B cell (primary cell): ENCODE results near the gene MICAL3. TPM values are rescaled to one million over a fixed set of nuclear protein-coding genes. Genes with fewer than 3 reads are reported as not detected.
A peak's percentile ranks its signal among the peaks of the same experiment; 100 is the strongest.

Experiments
- ATAC-seq: fragments of 200-7000 bp; cut with Tn5 transposase; one replicate; pipeline ENCODE4 v1.10.0; 2021; ENCODE audit warnings: low read depth, mild to moderate bottlenecking, moderate number of reproducible peaks, moderate library complexity
- CTCF ChIA-PET: fragments of 350-600 bp; sonication (Branson Sonifier 250); formaldehyde crosslinking; loops from one replicate; lab custom pipeline; 2021; ENCODE audit warnings: antibody characterized with exemption, inconsistent platforms; lab: Charles Lee
- POLR2A ChIA-PET: fragments of 350-600 bp; sonication (Branson Sonifier 250); formaldehyde crosslinking; loops from one replicate; lab custom pipeline; 2021; ENCODE audit warnings: antibody characterized with exemption; lab: Charles Lee
- DNase-seq: peaks from one replicate; pipeline ENCODE4 v3.0.0; 2013
- H2AFZ ChIP-seq: 2 replicates; pipeline ENCODE4 v1.6.1; 2012; ENCODE audit warnings: mild to moderate bottlenecking, low read depth, low read length; ENCODE audit not compliant: insufficient read depth, poor library complexity, severe bottlenecking
- H3K27ac ChIP-seq, 2 donors: 1 replicate in 1 of 2; 2 replicates in 1 of 2; pipeline ENCODE4 v1.5.1; 2012 to 2013; ENCODE audit warnings: low read length in 2 of 2, mild to moderate bottlenecking in 2 of 2, moderate library complexity in 1 of 2
- H3K27me3 ChIP-seq, 4 experiments: fragments of 200-600 bp in 1 of 4; sonication (generic) in 1 of 4; replicated peaks in 1 of 4; 1 replicate in 2 of 4; 2 replicates in 2 of 4; pipeline versions ENCODE4 v1.6.1 to v1.7.0; 2013 to 2016; ENCODE audit warnings: low read length in 3 of 4, mild to moderate bottlenecking in 2 of 4, mixed read lengths in 1 of 4, moderate library complexity in 1 of 4; ENCODE audit not compliant: insufficient read depth in 4 of 4, control insufficient read depth in 3 of 4; ENCODE audit errors: control extremely low read depth in 1 of 4
- H3K36me3 ChIP-seq, 2 experiments: replicated peaks in 1 of 2; 1 replicate in 1 of 2; 2 replicates in 1 of 2; pipeline versions ENCODE4 v1.6.1 to v1.7.1; 2013; ENCODE audit warnings: low read length in 1 of 2; ENCODE audit not compliant: insufficient read depth in 2 of 2, control insufficient read depth in 1 of 2; ENCODE audit errors: control extremely low read depth in 1 of 2, extremely low read depth in 1 of 2
- H3K4me1 ChIP-seq, 2 donors: fragments of 200-600 bp in 1 of 2; sonication (generic) in 1 of 2; 1 replicate in 1 of 2; 2 replicates in 1 of 2; pipeline versions ENCODE4 v1.5.1 to v1.6.1; 2013 to 2017; ENCODE audit warnings: low read length in 2 of 2; ENCODE audit not compliant: control insufficient read depth in 2 of 2, insufficient read depth in 2 of 2
- H3K4me2 ChIP-seq: replicated peaks from 2 replicates; pipeline ENCODE3; 2012; ENCODE audit warnings: mild to moderate bottlenecking, low read depth, low read length; ENCODE audit not compliant: poor library complexity, severe bottlenecking
- H3K4me3 ChIP-seq, 5 experiments: fragments of 200-600 bp in 1 of 5; sonication (generic) in 1 of 5; 1 replicate in 3 of 5; 2 replicates in 2 of 5; pipeline versions ENCODE4 v1.5.1 to v1.7.0; 2011 to 2016; ENCODE audit warnings: low read length in 4 of 5, mild to moderate bottlenecking in 4 of 5, low read depth in 2 of 5, control low read depth in 1 of 5, moderate library complexity in 1 of 5; ENCODE audit not compliant: insufficient read depth in 1 of 5; ENCODE audit errors: control extremely low read depth in 1 of 5, extremely low read depth in 1 of 5
- H3K79me2 ChIP-seq: fragments of 200-600 bp; sonication (generic); one replicate; pipeline ENCODE4 v1.6.0; 2016; ENCODE audit warnings: low read length; ENCODE audit not compliant: control insufficient read depth, insufficient read depth
- H3K9ac ChIP-seq: fragments of 200-600 bp; sonication (generic); 2 replicates; pipeline ENCODE4 v1.6.1; 2017; ENCODE audit warnings: mild to moderate bottlenecking, low read length, moderate library complexity
- H3K9me3 ChIP-seq, 3 donors: one replicate each; pipeline versions ENCODE4 v1.6.1 to v1.7.1; 2013; ENCODE audit warnings: low read length in 2 of 3; ENCODE audit not compliant: control insufficient read depth in 2 of 3, insufficient read depth in 1 of 3; ENCODE audit errors: control extremely low read depth in 1 of 3
- H4K20me1 ChIP-seq: 2 replicates; pipeline ENCODE4 v1.6.0; 2012; ENCODE audit warnings: mild to moderate bottlenecking, low read length; ENCODE audit not compliant: insufficient read depth, control insufficient read depth, poor library complexity, severe bottlenecking
- H3K27ac Mint-ChIP-seq: one replicate; pipeline ENCODE4 v1.8.0; 2021; ENCODE audit warnings: mixed read lengths
- H3K27me3 Mint-ChIP-seq: one replicate; pipeline ENCODE4 v1.8.0; 2021; ENCODE audit warnings: mixed read lengths
- H3K4me1 Mint-ChIP-seq: one replicate; pipeline ENCODE4 v1.8.0; 2021; ENCODE audit warnings: mixed read lengths
- H3K4me3 Mint-ChIP-seq: one replicate; pipeline ENCODE4 v1.8.0; 2021; ENCODE audit warnings: mixed read lengths
- H3K9me3 Mint-ChIP-seq: one replicate; pipeline ENCODE4 v1.8.0; 2022; ENCODE audit warnings: mixed read lengths; ENCODE audit not compliant: insufficient read depth
- CTCF ChIP-seq: fragments of 200-600 bp; IDR thresholded peaks from one replicate; pipeline ENCODE4 v1.8.0; 2022; ENCODE audit warnings: antibody characterized with exemption, mild to moderate bottlenecking
- EZH2 ChIP-seq: IDR thresholded peaks from 2 replicates; pipeline ENCODE4 v1.6.1; 2012; ENCODE audit warnings: borderline replicate concordance, low read depth, mild to moderate bottlenecking, moderate library complexity, low read length; ENCODE audit not compliant: insufficient read depth, poor library complexity, severe bottlenecking
- WGBS: methylation state at CpG from one replicate; pipeline ENCODE4 v1.1.5; 2013; ENCODE audit warnings: missing lambda C conversion rate; ENCODE audit not compliant: insufficient coverage; 5-methylcytosine and 5-hydroxymethylcytosine counted together
- intact Hi-C: fragments of 100-400 bp; cut with micrococcal nuclease; formaldehyde crosslinking; loops from one replicate; pipeline ENCODE4 v1.10.0; 2022
- polyA plus RNA-seq: library from polyadenylated mRNA; depleted of rRNA; stranded (reverse); fragments of >200 nt; gene quantifications from 2 replicates; pipeline ENCODE4 v1.2.3, GENCODE V29; 2012
- total RNA-seq, 2 donors: library from RNA; stranded (reverse); fragments of 120-200 nt in 1 of 2; gene quantifications; 1 replicate in 1 of 2; 2 replicates in 1 of 2; pipeline versions ENCODE4 v1.2.3 to v1.2.4, GENCODE V29; 2013 to 2022

Gene MICAL3
- total and polyA plus RNA-seq, 2 donors (not counting 1 experiment from before 2014, with no cell fraction given): 50.5 to 253 TPM

- no peak overlapping the region for H3K4me3 Mint-ChIP-seq
- no peaks in the 10 kb centered on the region for H3K79me2 ChIP-seq
- CTCF ChIA-PET: interaction anchor here (1.0 to 1.9 kb wide), 2 partner anchors 9 to 12 kb away, joined by 4 read pairs; partner anchors contain the start of gene PEX26
- intact Hi-C loops: no loop called here
- no peaks in the 10 kb centered on the region for H4K20me1 ChIP-seq
- H3K9ac ChIP-seq: no peak overlapping the region
- H3K27me3 ChIP-seq: no peaks in the 10 kb centered on the region
- H3K4me2 ChIP-seq: no peak overlapping the region
- no peaks in the 10 kb centered on the region for H3K36me3 ChIP-seq
- H3K9me3 Mint-ChIP-seq: no peaks in the 10 kb centered on the region
- H3K4me1 ChIP-seq: peaks cover 66 to 78% of the 10 kb centered on the region in 2 donors
- H3K4me1 Mint-ChIP-seq: peaks cover 82% of the 10 kb centered on the region
- H3K9me3 ChIP-seq: no peaks in the 10 kb centered on the region
- WGBS: no CpG with 5 or more reads among the region's 2 CpGs
- no peak overlapping the region for H3K4me3 ChIP-seq
- H2AFZ ChIP-seq: no peak overlapping the region
- no peak overlapping the region for H3K27ac ChIP-seq
- TF ChIP-seq CTCF: no peak
- no peak for TF ChIP-seq EZH2
- POLR2A ChIA-PET: interaction anchor here (0.6 to 2.0 kb wide), 2 partner anchors 12 to 313 kb away, joined by 6 to 12 read pairs; no protein-coding TSS in a partner anchor
- H3K27me3 Mint-ChIP-seq: no peaks in the 10 kb centered on the region
- no peak for DNase-seq
- no peak for ATAC-seq
- peak overlapping the region; percentile 87 for H3K27ac Mint-ChIP-seq
These were observed 44.7 kb upstream of the MICAL3 start for GRCh38 chr22:18069041-18069440.

- H3K9me3 Mint-ChIP-seq: no peaks in the 10 kb centered on the region
- no peak overlapping the region for H2AFZ ChIP-seq
- H3K4me1 Mint-ChIP-seq: peaks cover 83% of the 10 kb centered on the region
These were observed 44.1 kb upstream of the MICAL3 start for GRCh38 chr22:18068381-18068988.

More at GRCh38 chr22:18068381-18068988, 44.1 kb upstream of the MICAL3 start:
- DNase-seq: no peak
- no peaks in the 10 kb centered on the region for H3K79me2 ChIP-seq
- H3K9ac ChIP-seq: no peak overlapping the region
- H3K27ac ChIP-seq: peak overlapping the region in 1 of 2 donors; percentile 7
- 90% methylated on average over 3 of the region's 3 CpGs for WGBS
- H3K4me3 ChIP-seq: no peak overlapping the region
- H3K27me3 Mint-ChIP-seq: no peaks in the 10 kb centered on the region
- ATAC-seq: no peak
- H3K4me1 ChIP-seq: peaks cover 66 to 78% of the 10 kb centered on the region in 2 donors
- no peaks in the 10 kb centered on the region for H3K27me3 ChIP-seq
- intact Hi-C loops: no loop called here
- no peaks in the 10 kb centered on the region for H4K20me1 ChIP-seq
- TF ChIP-seq EZH2: no peak
- no peak for TF ChIP-seq CTCF
- H3K36me3 ChIP-seq: no peaks in the 10 kb centered on the region
- ChIA-PET POLR2A (interaction anchor here (0.6 to 2.0 kb wide), 2 partner anchors 12 to 296 kb away, joined by 6 to 12 read pairs; no protein-coding TSS in a partner anchor), CTCF (interaction anchor here (1.0 to 1.9 kb wide), 2 partner anchors 9 to 12 kb away, joined by 4 read pairs; partner anchors contain the start of gene PEX26)
- H3K4me2 ChIP-seq: no peak overlapping the region
- no peaks in the 10 kb centered on the region for H3K9me3 ChIP-seq
- peak overlapping the region; percentile 87 for H3K27ac Mint-ChIP-seq
- H3K4me3 Mint-ChIP-seq: no peak overlapping the region
